HG03135 (cell line): ENCODE measurements around the gene NEDD1.

ENCODE experiments used
- ATAC-seq: cut with Tn5 transposase; IDR thresholded peaks from one replicate; pipeline ENCODE4 v1.9.1; 2021; ENCODE audit warnings: mild to moderate bottlenecking, moderate library complexity; ENCODE audit not compliant: unreplicated experiment

Gene NEDD1

GRCh38 chr12:97003276-97003675, 96.2 kb downstream of the NEDD1 start:
- ATAC-seq = no peak
